RWPE2 (cell line): Measurements from ENCODE around the gene SAMD7.

Experiments used
- ATAC-seq: fragments of 200-7000 bp; cut with Tn5 transposase; 3 replicates; pipeline ENCODE4 v1.9.1; 2021; ENCODE audit warnings: low read depth
- DNase-seq: peaks from one replicate; pipeline ENCODE4 v3.0.0-alpha.2; 2020; ENCODE audit warnings: low spot score
- H3K27ac ChIP-seq: fragments of 450-650 bp; 2 replicates; pipeline ENCODE4 v1.5.1; 2017; ENCODE audit warnings: mild to moderate bottlenecking; ENCODE audit not compliant: poor library complexity, severe bottlenecking
- H3K27me3 ChIP-seq: fragments of 250-450 bp; sonication (Bioruptor Pico); 2 replicates; pipeline ENCODE4 v1.5.1; 2021; ENCODE audit warnings: mild to moderate bottlenecking, moderate library complexity; ENCODE audit not compliant: insufficient read depth, poor library complexity, severe bottlenecking
- H3K36me3 ChIP-seq: fragments of 250-450 bp; sonication (Bioruptor Pico); 2 replicates; pipeline ENCODE4 v1.5.1; 2020; ENCODE audit warnings: low read depth, mild to moderate bottlenecking, moderate library complexity
- H3K4me1 ChIP-seq: fragments of 250-450 bp; sonication (Bioruptor Pico); 2 replicates; pipeline ENCODE4 v1.5.1; 2021; ENCODE audit warnings: mild to moderate bottlenecking, moderate library complexity; ENCODE audit not compliant: insufficient read depth, poor library complexity, severe bottlenecking
- H3K4me3 ChIP-seq: fragments of 250-450 bp; sonication (Bioruptor Pico); 2 replicates; pipeline ENCODE4 v1.5.1; 2021; ENCODE audit warnings: mild to moderate bottlenecking, moderate library complexity; ENCODE audit not compliant: severe bottlenecking
- H3K9me3 ChIP-seq: fragments of 250-450 bp; sonication (Bioruptor Pico); 2 replicates; pipeline ENCODE4 v1.5.1; 2021; ENCODE audit warnings: mild to moderate bottlenecking, moderate library complexity; ENCODE audit not compliant: severe bottlenecking
- CTCF ChIP-seq: fragments of 450-650 bp; IDR thresholded peaks from one replicate; pipeline ENCODE4 v1.5.1; 2017; ENCODE audit warnings: mild to moderate bottlenecking, moderate library complexity; ENCODE audit not compliant: poor library complexity, severe bottlenecking

The SAMD7 gene

GRCh38 chr3:169911272-169911671 lies at the start of gene SAMD7:
Gene SAMD7, plus strand, starts transcription at chr3:169911572. Its CDS starts 7,927 bp downstream, at chr3:169919499.
- Histone ChIP-seq H3K9me3 (no peaks in the 10 kb centered on the region), H3K27ac (no peak within 1 kb of the TSS), H3K4me3 (no peak within 1 kb of the TSS), H3K4me1 (no peaks in the 10 kb centered on the region), H3K27me3 (peaks cover 3% of the 10 kb centered on the region), H3K36me3 (no peaks in the 10 kb centered on the region)
- TF ChIP-seq CTCF = no peak
- DNase-seq = no peak
- no peak for ATAC-seq

- no peak for TF ChIP-seq CTCF
- Histone ChIP-seq H3K27me3 (no peaks in the 10 kb centered on the region), H3K4me1 (no peaks in the 10 kb centered on the region), H3K36me3 (no peaks in the 10 kb centered on the region), H3K9me3 (no peaks in the 10 kb centered on the region), H3K4me3 (no peak overlapping the region), H3K27ac (no peak overlapping the region)
- ATAC-seq (no peak), DNase-seq (no peak)
Observed at GRCh38 chr3:169861871-169862270, 49.5 kb upstream of the SAMD7 start.

GRCh38 chr3:169863458-169863899 lies 47.9 kb upstream of the SAMD7 start:
- Histone ChIP-seq H3K9me3 (no peaks in the 10 kb centered on the region), H3K27ac (no peak overlapping the region), H3K4me1 (no peaks in the 10 kb centered on the region), H3K27me3 (no peaks in the 10 kb centered on the region), H3K4me3 (no peak overlapping the region), H3K36me3 (no peaks in the 10 kb centered on the region)
- peak; percentile 84 for TF ChIP-seq CTCF
- ATAC-seq = peak; percentile 59; the same call in 2 of the 3 replicates
- no peak for DNase-seq

- H3K27me3 ChIP-seq = no peaks in the 10 kb centered on the region
- no peaks in the 10 kb centered on the region for H3K36me3 ChIP-seq
- H3K9me3 ChIP-seq = no peaks in the 10 kb centered on the region
- H3K4me1 ChIP-seq = no peaks in the 10 kb centered on the region
- no peak overlapping the region for H3K27ac ChIP-seq
- no peak overlapping the region for H3K4me3 ChIP-seq
- no peak for TF ChIP-seq CTCF
- DNase-seq = no peak
- ATAC-seq = no peak
Observed at GRCh38 chr3:169864270-169864669, 47.1 kb upstream of the SAMD7 start.

GRCh38 chr3:169865176-169865767 lies 46.1 kb upstream of the SAMD7 start:
- H3K36me3 ChIP-seq = no peaks in the 10 kb centered on the region
- H3K9me3 ChIP-seq = no peaks in the 10 kb centered on the region
- H3K27me3 ChIP-seq = no peaks in the 10 kb centered on the region
- no peak overlapping the region for H3K27ac ChIP-seq
- DNase-seq = no peak
- H3K4me3 ChIP-seq = no peak overlapping the region
- ATAC-seq = no peak
- H3K4me1 ChIP-seq = no peaks in the 10 kb centered on the region
- no peak for TF ChIP-seq CTCF
